ENCODE data around the gene TMEM50A. TPM values are rescaled to one million over a fixed set of nuclear protein-coding genes. Genes with fewer than 3 reads are reported as not detected.
"Not testable (repeated sequence)": the region's sequence is repeated elsewhere in the genome, so short reads cannot be mapped to it uniquely, and the experiment has no call there.

Gene TMEM50A
- total and polyA plus RNA-seq, 2 donors (not counting 1 experiment from before 2014, with no cell fraction given): 20.7 to 62.6 TPM

DNA sequence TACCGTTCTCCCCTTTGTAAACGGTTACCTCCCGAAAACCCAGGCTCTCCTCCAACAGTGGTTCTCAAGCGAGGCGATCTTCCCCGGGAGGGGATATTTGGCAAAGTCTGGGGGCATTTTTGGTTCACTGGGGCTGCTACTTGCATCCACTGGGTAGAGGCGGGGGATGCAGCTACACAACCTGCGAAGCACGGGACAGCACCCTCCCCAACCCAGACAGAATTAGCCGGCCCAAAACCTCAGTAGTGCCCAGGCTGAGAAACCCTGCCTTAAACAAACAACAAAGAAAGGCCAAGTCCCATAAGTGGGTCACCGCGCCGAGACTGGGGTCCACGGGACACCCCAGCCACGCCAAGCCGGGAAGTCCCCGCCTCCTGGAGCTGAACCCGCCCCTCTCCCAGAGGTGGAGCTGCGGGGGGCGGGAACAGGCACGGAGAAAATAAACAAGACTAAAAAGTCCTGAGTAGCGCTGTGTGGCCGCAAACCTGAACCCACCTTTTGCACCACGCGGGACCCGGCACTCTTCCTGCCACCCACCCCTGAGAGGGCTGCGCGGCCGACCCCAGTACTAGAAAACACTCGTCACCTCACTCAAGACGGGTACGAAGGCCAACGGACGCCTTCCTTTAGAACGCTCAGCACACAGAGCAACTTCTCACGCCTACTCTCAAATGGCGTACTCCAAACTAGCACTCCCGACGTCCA lies 499 bp upstream of the TMEM50A start:
- CTCF ChIA-PET; H3K27me3 ChIP-seq (replicated peaks in 1 of 4; ENCODE audit: control extremely low read depth in 1 of 4, control insufficient read depth in 3 of 4, insufficient read depth in 4 of 4, low read length in 3 of 4); H3K36me3 ChIP-seq (replicated peaks in 1 of 2; ENCODE audit: control extremely low read depth in 1 of 2, control insufficient read depth in 1 of 2, extremely low read depth in 1 of 2, insufficient read depth in 2 of 2, low read length in 1 of 2); H3K27me3 Mint-ChIP-seq; POLR2A ChIA-PET; H3K4me2 ChIP-seq (replicated peaks; ENCODE audit: low read depth, low read length, poor library complexity, severe bottlenecking); H3K9me3 ChIP-seq (ENCODE audit: control extremely low read depth in 1 of 3, control insufficient read depth in 2 of 3, insufficient read depth in 1 of 3, low read length in 2 of 3); H3K9me3 Mint-ChIP-seq (ENCODE audit: insufficient read depth): not testable (repeated sequence)
- DNase-seq: peak; percentile 71
- intact Hi-C loops (cut with micrococcal nuclease): loop anchor here (2.0 to 10.0 kb wide), 4 partner anchors 91 to 693 kb away; partner anchors contain the start of genes MACO1, RSRP1, SRRM1 and SYF2
- peak overlapping the region in 4 of 5 experiments; percentile 83 to 89 (median 86) for H3K4me3 ChIP-seq (ENCODE audit: control extremely low read depth in 1 of 5, extremely low read depth in 1 of 5, insufficient read depth in 1 of 5, low read depth in 2 of 5, low read length in 4 of 5)
- peak overlapping the region; percentile 88 for H3K9ac ChIP-seq (ENCODE audit: low read length)
- peak overlapping the region; percentile 38 for H2AFZ ChIP-seq (ENCODE audit: insufficient read depth, low read depth, low read length, poor library complexity, severe bottlenecking)
- peak; percentile 51 for ATAC-seq (ENCODE audit: low read depth)
- peaks cover 49% of the 10 kb centered on the region for H3K79me2 ChIP-seq (ENCODE audit: control insufficient read depth, insufficient read depth, low read length)
- H3K4me1 ChIP-seq (ENCODE audit: control insufficient read depth in 2 of 2, insufficient read depth in 2 of 2, low read length in 2 of 2): peaks cover 14% of the 10 kb centered on the region in 2 donors
- WGBS (ENCODE audit: insufficient coverage): 0% methylated on average over 5 of the region's 39 CpGs
- Mint-ChIP-seq H3K4me3 (peak overlapping the region; percentile 96), H3K27ac (peak overlapping the region; percentile 98), H3K4me1 (peaks cover 31% of the 10 kb centered on the region)
- peak overlapping the region; percentile 75 to 86 for H3K27ac ChIP-seq (ENCODE audit: low read length in 2 of 2)
- peaks cover 31% of the 10 kb centered on the region for H4K20me1 ChIP-seq (ENCODE audit: control insufficient read depth, insufficient read depth, low read length, poor library complexity, severe bottlenecking)

DNA sequence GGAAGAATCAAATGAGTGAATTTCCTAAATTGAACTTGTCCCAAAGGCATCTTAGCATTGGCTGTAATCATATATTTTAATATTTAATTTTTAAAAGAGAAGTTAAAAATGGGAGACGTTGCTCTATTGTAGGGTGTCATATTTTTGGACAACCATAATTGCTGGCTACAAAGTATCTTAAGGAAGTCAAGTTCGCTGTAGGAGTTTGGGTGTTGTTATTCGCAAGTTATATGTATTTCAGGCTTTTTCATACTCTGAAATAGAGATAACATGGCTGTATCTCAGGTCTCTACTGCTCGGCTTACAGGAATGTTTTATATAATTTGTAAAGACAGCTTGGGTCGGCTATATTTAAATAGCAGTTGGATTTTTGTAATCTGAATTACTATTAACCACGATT lies 852 bp downstream of the TMEM50A start:
- Histone ChIP-seq H2AFZ (ENCODE audit: insufficient read depth, low read depth, low read length, poor library complexity, severe bottlenecking) (peak overlapping the region; percentile 84), H3K9me3 (ENCODE audit: control extremely low read depth in 1 of 3, control insufficient read depth in 2 of 3, insufficient read depth in 1 of 3, low read length in 2 of 3) (no peaks in the 10 kb centered on the region), H3K27me3 (replicated peaks in 1 of 4; ENCODE audit: control extremely low read depth in 1 of 4, control insufficient read depth in 3 of 4, insufficient read depth in 4 of 4, low read length in 3 of 4) (no peaks in the 10 kb centered on the region), H3K9ac (ENCODE audit: low read length) (peak overlapping the region; percentile 88), H3K4me1 (ENCODE audit: control insufficient read depth in 2 of 2, insufficient read depth in 2 of 2, low read length in 2 of 2) (peaks cover 14% of the 10 kb centered on the region in 2 donors), H3K36me3 (replicated peaks in 1 of 2; ENCODE audit: control extremely low read depth in 1 of 2, control insufficient read depth in 1 of 2, extremely low read depth in 1 of 2, insufficient read depth in 2 of 2, low read length in 1 of 2) (peaks cover 2 to 20% of the 10 kb centered on the region in 2 experiments), H3K27ac (ENCODE audit: low read length in 2 of 2) (peak overlapping the region; percentile 86 to 87), H3K79me2 (ENCODE audit: control insufficient read depth, insufficient read depth, low read length) (peaks cover 63% of the 10 kb centered on the region), H3K4me3 (ENCODE audit: control extremely low read depth in 1 of 5, extremely low read depth in 1 of 5, insufficient read depth in 1 of 5, low read depth in 2 of 5, low read length in 4 of 5) (peak overlapping the region; percentile 83 to 89 (median 84)), H3K4me2 (replicated peaks; ENCODE audit: low read depth, low read length, poor library complexity, severe bottlenecking) (peak overlapping the region; percentile 85), H4K20me1 (ENCODE audit: control insufficient read depth, insufficient read depth, low read length, poor library complexity, severe bottlenecking) (peaks cover 38% of the 10 kb centered on the region)
- CTCF ChIA-PET: no interaction called here
- TF ChIP-seq, protein P1, sequence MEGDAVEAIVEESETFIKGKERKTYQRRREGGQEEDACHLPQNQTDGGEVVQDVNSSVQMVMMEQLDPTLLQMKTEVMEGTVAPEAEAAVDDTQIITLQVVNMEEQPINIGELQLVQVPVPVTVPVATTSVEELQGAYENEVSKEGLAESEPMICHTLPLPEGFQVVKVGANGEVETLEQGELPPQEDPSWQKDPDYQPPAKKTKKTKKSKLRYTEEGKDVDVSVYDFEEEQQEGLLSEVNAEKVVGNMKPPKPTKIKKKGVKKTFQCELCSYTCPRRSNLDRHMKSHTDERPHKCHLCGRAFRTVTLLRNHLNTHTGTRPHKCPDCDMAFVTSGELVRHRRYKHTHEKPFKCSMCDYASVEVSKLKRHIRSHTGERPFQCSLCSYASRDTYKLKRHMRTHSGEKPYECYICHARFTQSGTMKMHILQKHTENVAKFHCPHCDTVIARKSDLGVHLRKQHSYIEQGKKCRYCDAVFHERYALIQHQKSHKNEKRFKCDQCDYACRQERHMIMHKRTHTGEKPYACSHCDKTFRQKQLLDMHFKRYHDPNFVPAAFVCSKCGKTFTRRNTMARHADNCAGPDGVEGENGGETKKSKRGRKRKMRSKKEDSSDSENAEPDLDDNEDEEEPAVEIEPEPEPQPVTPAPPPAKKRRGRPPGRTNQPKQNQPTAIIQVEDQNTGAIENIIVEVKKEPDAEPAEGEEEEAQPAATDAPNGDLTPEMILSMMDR (IDR thresholded peaks at IDR 0.05): no peak
- no peak for TF ChIP-seq EZH2 (IDR thresholded peaks at IDR 0.05; ENCODE audit: borderline replicate concordance, insufficient read depth, low read depth, low read length, poor library complexity, severe bottlenecking)
- 8% methylated on average over 2 of the region's 6 CpGs for WGBS (ENCODE audit: insufficient coverage)
- POLR2A ChIA-PET: interaction anchor here (0.6 to 1.2 kb wide), 3 partner anchors 92 to 211 kb away, joined by 3 read pairs; partner anchors contain the start of gene RSRP1
- intact Hi-C loops (cut with micrococcal nuclease): loop anchor here (2.0 to 10.0 kb wide), 4 partner anchors 92 to 694 kb away; partner anchors contain the start of genes MACO1, RSRP1, SRRM1 and SYF2
- Mint-ChIP-seq H3K4me3 (peak overlapping the region; percentile 96), H3K9me3 (ENCODE audit: insufficient read depth) (no peaks in the 10 kb centered on the region), H3K4me1 (peaks cover 25% of the 10 kb centered on the region), H3K27ac (peak overlapping the region; percentile 98), H3K27me3 (no peaks in the 10 kb centered on the region)
- no peak for DNase-seq
- no peak for ATAC-seq (ENCODE audit: low read depth)
